ENCODE data around the gene DUSP19.
"Not testable (repeated sequence)": the region's sequence is repeated elsewhere in the genome, so short reads cannot be mapped to it uniquely, and the experiment has no call there.

The DUSP19 gene

DNA sequence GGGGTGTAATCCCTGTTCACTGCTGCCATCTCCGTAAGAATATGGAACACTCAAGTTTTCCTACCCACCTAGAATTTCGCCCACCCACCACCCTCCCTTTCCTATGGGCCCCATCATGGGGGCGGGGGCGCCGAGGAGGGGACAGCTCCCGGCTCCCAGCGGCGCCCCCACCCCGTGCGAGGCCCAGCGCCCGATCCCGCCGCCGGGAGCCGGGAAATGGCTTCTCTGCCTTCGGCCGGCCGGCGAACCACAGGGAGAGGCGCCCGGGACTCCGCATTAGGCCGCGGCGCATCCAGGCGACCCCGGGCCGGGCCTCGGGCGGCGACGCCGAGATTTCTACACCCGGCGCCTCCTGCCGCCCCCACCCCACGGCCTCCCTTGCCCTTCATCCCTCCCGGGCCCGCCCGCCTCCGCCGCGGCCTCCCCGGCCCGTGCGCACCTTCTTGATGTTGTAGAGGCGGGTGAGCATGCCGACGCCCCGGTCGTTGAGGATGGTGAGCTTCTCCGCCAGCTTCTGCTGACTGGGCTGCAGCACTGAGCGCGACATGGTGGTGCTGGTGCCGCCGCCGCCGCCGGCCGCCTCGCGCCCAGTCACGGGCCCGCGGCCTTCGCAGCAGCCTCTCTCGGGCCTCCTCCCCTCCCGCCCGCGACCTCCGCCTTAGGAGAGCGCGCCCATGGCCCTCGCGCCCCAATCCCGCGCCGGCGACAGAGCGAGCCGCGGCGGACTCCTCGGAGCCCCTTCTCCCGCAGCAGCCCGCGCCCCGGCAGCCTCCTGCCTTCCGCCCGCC is 40.8 kb upstream of the DUSP19 start:
- no peaks in the 10 kb centered on the region for H3K9me3 ChIP-seq (ENCODE audit: control insufficient read depth, low read length)
- H3K4me1 ChIP-seq = no peaks in the 10 kb centered on the region
- no peaks in the 10 kb centered on the region for H3K36me3 ChIP-seq (ENCODE audit: control insufficient read depth, insufficient read depth, low read length)
- peak overlapping the region; percentile 58 for H3K4me2 ChIP-seq (ENCODE audit: low read length)
- H3K9ac ChIP-seq = peak overlapping the region; percentile 79
- H3K79me2 ChIP-seq = peaks cover 22% of the 10 kb centered on the region
- TF ChIP-seq, protein P1, sequence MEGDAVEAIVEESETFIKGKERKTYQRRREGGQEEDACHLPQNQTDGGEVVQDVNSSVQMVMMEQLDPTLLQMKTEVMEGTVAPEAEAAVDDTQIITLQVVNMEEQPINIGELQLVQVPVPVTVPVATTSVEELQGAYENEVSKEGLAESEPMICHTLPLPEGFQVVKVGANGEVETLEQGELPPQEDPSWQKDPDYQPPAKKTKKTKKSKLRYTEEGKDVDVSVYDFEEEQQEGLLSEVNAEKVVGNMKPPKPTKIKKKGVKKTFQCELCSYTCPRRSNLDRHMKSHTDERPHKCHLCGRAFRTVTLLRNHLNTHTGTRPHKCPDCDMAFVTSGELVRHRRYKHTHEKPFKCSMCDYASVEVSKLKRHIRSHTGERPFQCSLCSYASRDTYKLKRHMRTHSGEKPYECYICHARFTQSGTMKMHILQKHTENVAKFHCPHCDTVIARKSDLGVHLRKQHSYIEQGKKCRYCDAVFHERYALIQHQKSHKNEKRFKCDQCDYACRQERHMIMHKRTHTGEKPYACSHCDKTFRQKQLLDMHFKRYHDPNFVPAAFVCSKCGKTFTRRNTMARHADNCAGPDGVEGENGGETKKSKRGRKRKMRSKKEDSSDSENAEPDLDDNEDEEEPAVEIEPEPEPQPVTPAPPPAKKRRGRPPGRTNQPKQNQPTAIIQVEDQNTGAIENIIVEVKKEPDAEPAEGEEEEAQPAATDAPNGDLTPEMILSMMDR (IDR thresholded peaks at IDR 0.05) = no peak
- H3K27me3 ChIP-seq (ENCODE audit: control insufficient read depth, insufficient read depth, low read length) = no peaks in the 10 kb centered on the region
- H2AFZ ChIP-seq = peak overlapping the region; percentile 98
- peak overlapping the region; percentile 89 for H3K27ac ChIP-seq
- H3K4me3 ChIP-seq (ENCODE audit: low read depth, low read length) = peak overlapping the region; percentile 88

DNA sequence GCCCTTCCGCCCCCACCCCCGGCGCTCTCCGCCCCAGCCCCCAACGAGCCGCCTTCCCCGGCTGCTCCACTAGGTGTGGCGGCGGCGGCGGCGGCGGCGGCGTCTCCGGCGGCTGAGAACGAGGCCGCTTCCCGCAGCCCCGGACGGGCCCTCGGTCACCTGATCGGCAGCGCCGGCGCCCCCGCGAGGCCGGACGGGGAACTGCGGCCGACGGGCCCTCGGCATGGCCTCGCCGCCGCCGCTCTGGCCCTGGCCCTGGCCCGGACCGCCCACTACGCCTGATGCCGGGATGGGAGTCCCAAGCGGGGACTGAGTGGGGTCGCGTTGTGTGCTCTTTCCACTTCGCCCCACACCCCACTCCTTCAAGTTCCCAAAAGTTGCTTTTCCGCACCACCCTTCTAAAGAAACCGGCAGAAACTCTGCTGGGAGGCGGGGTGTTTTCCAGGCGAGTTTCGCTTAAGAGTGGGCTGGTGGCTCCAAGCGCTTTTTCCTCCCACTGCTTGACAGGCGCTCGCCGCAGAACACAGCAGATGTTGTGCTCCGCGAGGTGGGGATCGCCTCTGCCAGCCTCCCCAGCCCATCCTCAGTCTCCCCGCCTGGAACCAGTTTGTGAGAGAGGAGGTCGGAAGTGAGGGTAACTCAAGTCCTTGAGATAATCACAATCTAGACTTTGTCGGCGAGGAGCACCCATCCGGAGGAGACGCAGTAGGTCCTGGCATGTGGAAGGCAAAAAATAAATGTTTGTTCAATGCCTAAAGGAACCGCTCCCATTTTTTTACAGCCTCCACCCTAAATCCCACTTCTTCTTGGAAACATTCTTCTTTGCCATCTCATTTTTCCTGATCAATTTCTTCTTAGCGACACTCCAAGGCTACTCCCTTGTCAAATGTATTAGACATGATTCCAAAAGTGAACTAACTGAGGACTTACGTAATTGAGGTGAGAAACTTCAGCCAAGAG is 39.9 kb upstream of the DUSP19 start, which contains the start of gene NCKAP1:
NCKAP1 (minus strand) TSS at position 117 of the 960 bp plus-strand sequence. CDS start 358 bp downstream, outside the sequence.
- Histone ChIP-seq H2AFZ (peak within 1 kb of the TSS; percentile 98), H3K36me3 (ENCODE audit: control insufficient read depth, insufficient read depth, low read length) (no peaks in the 10 kb centered on the region), H3K9ac (peak within 1 kb of the TSS; percentile 79), H3K9me3 (ENCODE audit: control insufficient read depth, low read length) (no peaks in the 10 kb centered on the region), H3K4me2 (ENCODE audit: low read length) (peak within 1 kb of the TSS; percentile 79), H3K27ac (peak within 1 kb of the TSS; percentile 89), H3K79me2 (peaks cover 19% of the 10 kb centered on the region), H3K4me3 (ENCODE audit: low read depth, low read length) (peak within 1 kb of the TSS; percentile 88), H3K4me1 (no peaks in the 10 kb centered on the region), H3K27me3 (ENCODE audit: control insufficient read depth, insufficient read depth, low read length) (no peaks in the 10 kb centered on the region)
- TF ChIP-seq, protein P1 (IDR thresholded peaks at IDR 0.05) = peak; percentile 91

DNA sequence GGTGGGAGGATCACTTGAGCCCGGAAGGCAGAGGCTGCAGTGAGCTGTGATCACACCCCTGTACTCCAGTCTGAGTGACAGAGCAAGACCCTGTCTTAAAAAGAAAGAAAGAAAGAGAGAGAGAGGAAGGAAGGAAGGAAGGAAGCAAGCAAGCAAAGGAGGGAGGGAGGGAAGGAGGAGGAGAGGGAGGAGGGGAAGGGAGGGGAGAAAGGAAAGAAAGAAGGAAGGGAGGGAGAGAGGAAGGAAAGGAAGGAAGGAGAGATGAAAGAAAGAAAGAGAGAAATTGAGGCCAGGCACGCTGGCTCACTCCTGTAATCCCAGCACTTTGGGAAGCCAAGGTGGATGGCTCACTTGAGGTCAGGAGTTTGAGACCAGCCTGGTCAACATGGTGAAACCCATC is 37.9 kb upstream of the DUSP19 start:
- TF ChIP-seq, protein P1 (IDR thresholded peaks at IDR 0.05) = no peak

DNA sequence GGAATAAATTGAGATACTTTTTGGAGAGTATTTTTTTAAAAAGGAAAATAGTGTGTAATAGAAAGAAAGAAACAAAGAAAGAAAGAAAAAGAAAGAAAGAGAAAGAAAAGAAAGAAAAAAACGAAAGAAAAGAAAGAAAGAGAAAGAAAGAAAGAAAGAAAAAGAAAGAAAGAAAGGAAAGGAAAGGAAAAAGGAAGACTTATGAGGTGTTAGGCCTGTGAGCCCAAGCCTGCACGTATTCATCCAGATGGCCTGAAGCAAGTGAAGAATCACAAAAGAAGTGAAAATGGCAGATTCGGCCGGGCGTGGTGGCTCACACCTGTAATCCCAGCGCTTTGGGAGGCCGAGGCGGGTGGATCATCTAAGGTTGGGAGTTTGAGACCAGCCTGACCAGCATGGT is 35.0 kb upstream of the DUSP19 start:
- not testable (repeated sequence) for H3K36me3 ChIP-seq (ENCODE audit: control insufficient read depth, insufficient read depth, low read length); H3K9ac ChIP-seq; H3K4me2 ChIP-seq (ENCODE audit: low read length); H2AFZ ChIP-seq; H3K4me3 ChIP-seq (ENCODE audit: low read depth, low read length); H3K4me1 ChIP-seq; H3K79me2 ChIP-seq; H3K9me3 ChIP-seq (ENCODE audit: control insufficient read depth, low read length); H3K27me3 ChIP-seq (ENCODE audit: control insufficient read depth, insufficient read depth, low read length); H3K27ac ChIP-seq

More for the DNA sequence above, 37.9 kb upstream of the DUSP19 start:
- H3K4me2 ChIP-seq (ENCODE audit: low read length) = no peak overlapping the region
- peaks cover 11% of the 10 kb centered on the region for H3K79me2 ChIP-seq
- no peaks in the 10 kb centered on the region for H3K27me3 ChIP-seq (ENCODE audit: control insufficient read depth, insufficient read depth, low read length)
- no peaks in the 10 kb centered on the region for H3K36me3 ChIP-seq (ENCODE audit: control insufficient read depth, insufficient read depth, low read length)
- no peaks in the 10 kb centered on the region for H3K4me1 ChIP-seq
- no peak overlapping the region for H3K4me3 ChIP-seq (ENCODE audit: low read depth, low read length)
- H2AFZ ChIP-seq = no peak overlapping the region
- no peaks in the 10 kb centered on the region for H3K9me3 ChIP-seq (ENCODE audit: control insufficient read depth, low read length)
- H3K27ac ChIP-seq = no peak overlapping the region
- H3K9ac ChIP-seq = no peak overlapping the region

DNA sequence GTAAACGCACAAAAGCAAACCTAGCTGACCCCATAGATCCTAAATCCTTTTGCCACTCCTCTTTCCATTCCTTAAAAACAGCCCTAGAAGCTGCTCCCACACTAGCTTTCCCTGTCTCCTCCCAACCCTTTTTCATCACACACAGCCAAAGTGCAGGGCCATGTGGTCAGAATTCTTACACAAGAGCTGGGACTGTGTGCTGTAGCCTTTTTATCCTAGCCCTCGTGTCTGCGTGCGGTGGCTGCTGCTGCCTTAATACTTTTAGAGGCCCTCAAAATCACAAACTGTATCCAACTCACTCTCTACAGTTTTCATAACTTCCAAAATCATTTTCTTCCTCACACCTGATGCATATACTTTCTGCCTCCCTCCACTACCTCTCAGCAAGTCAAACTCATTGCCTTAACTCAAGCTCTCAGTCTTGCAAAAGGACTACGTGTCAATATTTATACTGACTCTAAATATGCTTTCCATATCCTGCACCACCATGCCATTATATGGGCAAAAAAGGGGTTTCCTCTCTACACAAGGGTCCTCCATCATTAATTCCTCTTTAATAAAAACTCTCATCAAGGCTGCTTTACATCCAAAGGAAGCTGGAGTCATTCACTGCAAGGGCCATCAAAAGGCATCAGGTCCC is 30.9 kb upstream of the DUSP19 start:
- not testable (repeated sequence) for H3K9me3 ChIP-seq (ENCODE audit: control insufficient read depth, low read length); H3K4me3 ChIP-seq (ENCODE audit: low read depth, low read length); H3K4me2 ChIP-seq (ENCODE audit: low read length); H3K9ac ChIP-seq; H3K79me2 ChIP-seq; H3K27ac ChIP-seq; H2AFZ ChIP-seq; H3K27me3 ChIP-seq (ENCODE audit: control insufficient read depth, insufficient read depth, low read length); H3K4me1 ChIP-seq; H3K36me3 ChIP-seq (ENCODE audit: control insufficient read depth, insufficient read depth, low read length)

Data from parathyroid adenoma (tissue), 2 donors.